HepG2 (cell line): Measurements from ENCODE around the gene CLCN2. TPM values are rescaled to one million over a fixed set of nuclear protein-coding genes. Genes with fewer than 3 reads are reported as not detected.

Experiments
- AGO1 ChIP-seq: fragments of 200-400 bp; formaldehyde crosslinking; IDR thresholded peaks from 2 replicates; pipeline ENCODE4 v1.6.1; 2017; ENCODE audit warnings: mild to moderate bottlenecking, low read depth, low read length, moderate library complexity; ENCODE audit not compliant: poor library complexity, severe bottlenecking
- ETV5 ChIP-seq: IDR thresholded peaks from 2 replicates; pipeline ENCODE4 v1.6.1; 2018; ENCODE audit warnings: missing biosample characterization, missing genetic modification reagents, inconsistent platforms, borderline replicate concordance
- HOXA5 ChIP-seq: sonication (generic); formaldehyde crosslinking; IDR thresholded peaks from 2 replicates; pipeline ENCODE4 v1.4.0; 2020; ENCODE audit warnings: missing genetic modification reagents
- JUN ChIP-seq: sonication (generic); formaldehyde crosslinking; IDR thresholded peaks from 2 replicates; pipeline ENCODE4 v1.4.0; 2020; ENCODE audit warnings: mild to moderate bottlenecking, missing genetic modification reagents
- KLF16 ChIP-seq, 2 experiments: sonication (generic) in 1 of 2; formaldehyde crosslinking in 1 of 2; IDR thresholded peaks; 2 replicates each; pipeline versions ENCODE4 v1.6.1 to v1.8.0; 2016 to 2023; ENCODE audit warnings: missing genetic modification reagents in 2 of 2, missing compliant biosample characterization in 1 of 2
- PTBP1 ChIP-seq: fragments of 200-400 bp; formaldehyde crosslinking; IDR thresholded peaks from 2 replicates; pipeline ENCODE4 v1.6.1; 2018; ENCODE audit warnings: low read length, low read depth; ENCODE audit not compliant: poor library complexity, severe bottlenecking
- SMAD1 ChIP-seq: sonication (generic); formaldehyde crosslinking; IDR thresholded peaks from 2 replicates; pipeline ENCODE4 v1.4.0; 2020; ENCODE audit warnings: missing genetic modification reagents, low read depth, mild to moderate bottlenecking, borderline replicate concordance
- SMAD3 ChIP-seq: sonication (generic); formaldehyde crosslinking; IDR thresholded peaks from 2 replicates; pipeline ENCODE4 v1.4.0; 2020; ENCODE audit warnings: missing genetic modification reagents
- STAT5B ChIP-seq: sonication (generic); formaldehyde crosslinking; IDR thresholded peaks from 2 replicates; pipeline ENCODE4 v1.4.0; 2020; ENCODE audit warnings: missing genetic modification reagents
- SYNCRIP ChIP-seq: fragments of 200-400 bp; formaldehyde crosslinking; IDR thresholded peaks from 2 replicates; pipeline ENCODE4 v1.6.1; 2018; ENCODE audit warnings: mild to moderate bottlenecking, low read depth, low read length; ENCODE audit not compliant: insufficient read depth
- TAF1 ChIP-seq: sonication (generic); formaldehyde crosslinking; IDR thresholded peaks from 2 replicates; pipeline ENCODE4 v1.4.0; 2020; ENCODE audit warnings: missing genetic modification reagents
- ZBTB42 ChIP-seq: sonication (generic); formaldehyde crosslinking; IDR thresholded peaks from 2 replicates; pipeline ENCODE4 v1.5.0; 2020; ENCODE audit warnings: mild to moderate bottlenecking, missing genetic modification reagents
- ZFP36L2 ChIP-seq: sonication (generic); formaldehyde crosslinking; IDR thresholded peaks from 2 replicates; pipeline ENCODE4 v1.4.0; 2020; ENCODE audit warnings: missing genetic modification reagents
- ZNF432 ChIP-seq: sonication (generic); formaldehyde crosslinking; IDR thresholded peaks from 2 replicates; pipeline ENCODE4 v1.5.0; 2020; ENCODE audit warnings: missing genetic modification reagents, mild to moderate bottlenecking, borderline replicate concordance
- ZNF441 ChIP-seq: sonication (generic); formaldehyde crosslinking; IDR thresholded peaks from 2 replicates; pipeline ENCODE4 v1.7.0; 2021; ENCODE audit warnings: missing genetic modification reagents, borderline replicate concordance
- ZNF468 ChIP-seq: sonication (generic); formaldehyde crosslinking; IDR thresholded peaks from 2 replicates; pipeline ENCODE4 v1.8.0; 2022; ENCODE audit warnings: mild to moderate bottlenecking, moderate library complexity, missing genetic modification reagents
- ZNF652 ChIP-seq: IDR thresholded peaks from 2 replicates; pipeline ENCODE4 v1.6.1; 2016; ENCODE audit warnings: low read depth, borderline replicate concordance
- ZNF674 ChIP-seq: sonication (generic); formaldehyde crosslinking; IDR thresholded peaks from 2 replicates; pipeline ENCODE4 v1.5.0; 2020; ENCODE audit warnings: low read depth, mild to moderate bottlenecking, missing genetic modification reagents
- ZNF737 ChIP-seq: sonication (generic); formaldehyde crosslinking; IDR thresholded peaks from 2 replicates; pipeline ENCODE4 v1.5.0; 2020; ENCODE audit warnings: missing genetic modification reagents, mild to moderate bottlenecking, borderline replicate concordance
- ZNF773 ChIP-seq: sonication (generic); formaldehyde crosslinking; IDR thresholded peaks from 2 replicates; pipeline ENCODE4 v1.4.0; 2020; ENCODE audit warnings: missing genetic modification reagents, borderline replicate concordance
- ZNF83 ChIP-seq: sonication (generic); formaldehyde crosslinking; IDR thresholded peaks from 2 replicates; pipeline ENCODE4 v1.4.0; 2020; ENCODE audit warnings: missing genetic modification reagents, mild to moderate bottlenecking, borderline replicate concordance
- ZSCAN29 ChIP-seq: sonication (generic); formaldehyde crosslinking; conservative IDR thresholded peaks from 2 replicates; pipeline ENCODE4 v1.4.0; 2020; ENCODE audit warnings: mild to moderate bottlenecking, missing genetic modification reagents
- polyA plus RNA-seq, 8 experiments: library from polyadenylated mRNA; depleted of rRNA in 3 of 8; stranded (reverse) in 7 of 8; unstranded in 1 of 8; fragments of >200 nt; fragmentation: Illumina TruSeq in 4 of 8; extraction: Trizol in 4 of 8; gene quantifications; 2 replicates each; pipeline versions ENCODE4 v1.2.1 to v1.2.3, GENCODE V29; 2011 to 2016; ENCODE audit warnings: low read depth in 4 of 8, missing spikeins in 1 of 8, mixed read lengths in 1 of 8; ENCODE audit not compliant: insufficient read depth in 1 of 8
- total RNA-seq, 5 experiments: library from RNA; depleted of rRNA; stranded (reverse); fragments of >200 nt; fragmentation: Illumina TruSeq; extraction: Trizol; gene quantifications; 2 replicates each; pipeline ENCODE4 v1.2.3, GENCODE V29; 2016; ENCODE audit warnings: low read depth in 1 of 5
- TF ChIP-seq, protein P1 (sequence below): IDR thresholded peaks from 2 replicates; pipeline ENCODE4 v1.6.1; 2016; ENCODE audit warnings: missing genetic modification reagents, missing compliant biosample characterization
- TF ChIP-seq, protein P2 (sequence below): sonication (generic); formaldehyde crosslinking; IDR thresholded peaks from 2 replicates; pipeline ENCODE4 v1.8.0; 2022; ENCODE audit warnings: missing genetic modification reagents, mild to moderate bottlenecking, borderline replicate concordance
- TF ChIP-seq, protein P3 (sequence below): sonication (generic); formaldehyde crosslinking; IDR thresholded peaks from 2 replicates; pipeline ENCODE4 v1.5.1; 2020; ENCODE audit warnings: missing genetic modification reagents, mild to moderate bottlenecking, borderline replicate concordance
- TF ChIP-seq, protein P4 (sequence below): sonication (generic); formaldehyde crosslinking; conservative IDR thresholded peaks from 2 replicates; pipeline ENCODE4 v1.8.0; 2022; ENCODE audit warnings: missing genetic modification reagents

CLCN2 gene
- total and polyA plus RNA-seq, 2 of the 13 experiments (the other 11 are each of a cell fraction or from before 2014, with no cell fraction given), result 11.4 to 13.5 TPM

DNA sequence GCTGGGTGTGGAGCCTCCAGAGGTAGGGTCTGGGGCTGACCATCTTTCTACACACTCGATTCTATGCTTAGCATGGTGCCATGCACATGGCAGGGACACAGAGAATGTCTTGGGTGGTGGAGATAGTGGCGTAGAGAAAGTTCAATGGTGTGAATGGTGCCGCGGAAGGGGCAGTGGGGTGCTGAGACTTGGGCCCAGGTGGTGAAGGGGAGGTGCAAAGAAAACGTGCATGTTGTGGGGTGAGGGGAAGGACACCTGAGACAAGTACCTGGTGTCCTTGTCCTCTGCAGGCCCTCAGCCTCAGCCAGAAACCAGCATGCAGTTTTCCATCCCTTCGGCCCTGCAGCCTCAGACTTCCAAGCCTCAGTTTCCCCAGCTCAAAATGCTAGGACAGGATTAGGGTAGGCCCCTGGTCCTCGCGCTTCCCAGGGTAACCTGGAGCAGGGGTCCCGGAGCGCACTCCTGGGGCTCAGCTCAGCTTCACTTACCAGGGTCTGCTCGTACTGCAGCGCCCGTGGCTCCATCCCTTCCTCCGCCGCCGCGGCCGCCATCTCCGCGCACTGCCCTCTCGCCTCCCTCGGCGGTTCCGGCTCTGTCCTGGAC lies 375 bp downstream of the CLCN2 start (continued):
- TF ChIP-seq TAF1 (CRISPR knock-in tag) (peak; percentile 85; the same call in 1 of the 2 replicates), ZNF773 (CRISPR knock-in tag) (no peak), ZNF652 (CRISPR knock-in tag) (no peak), KLF16 (CRISPR knock-in tag; IDR thresholded peaks at IDR 0.05) (no peak), HOXA5 (CRISPR knock-in tag) (no peak), ZNF674 (CRISPR knock-in tag) (no peak), ZNF441 (CRISPR knock-in tag) (no peak), ETV5 (CRISPR knock-in tag) (no peak), AGO1 (no peak), PTBP1 (no peak), JUN (CRISPR knock-in tag) (no peak), ZNF468 (CRISPR knock-in tag) (no peak), SYNCRIP (no peak), ZNF83 (CRISPR knock-in tag) (no peak), SMAD1 (no peak), ZNF737 (no peak), STAT5B (no peak), ZSCAN29 (CRISPR knock-in tag) (no peak), SMAD3 (CRISPR knock-in tag) (no peak), ZBTB42 (no peak), ZFP36L2 (CRISPR knock-in tag) (no peak), ZNF432 (CRISPR knock-in tag) (no peak)
- TF ChIP-seq, protein P1, sequence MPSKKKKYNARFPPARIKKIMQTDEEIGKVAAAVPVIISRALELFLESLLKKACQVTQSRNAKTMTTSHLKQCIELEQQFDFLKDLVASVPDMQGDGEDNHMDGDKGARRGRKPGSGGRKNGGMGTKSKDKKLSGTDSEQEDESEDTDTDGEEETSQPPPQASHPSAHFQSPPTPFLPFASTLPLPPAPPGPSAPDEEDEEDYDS (CRISPR knock-in tag), result no peak
- TF ChIP-seq, protein P2, sequence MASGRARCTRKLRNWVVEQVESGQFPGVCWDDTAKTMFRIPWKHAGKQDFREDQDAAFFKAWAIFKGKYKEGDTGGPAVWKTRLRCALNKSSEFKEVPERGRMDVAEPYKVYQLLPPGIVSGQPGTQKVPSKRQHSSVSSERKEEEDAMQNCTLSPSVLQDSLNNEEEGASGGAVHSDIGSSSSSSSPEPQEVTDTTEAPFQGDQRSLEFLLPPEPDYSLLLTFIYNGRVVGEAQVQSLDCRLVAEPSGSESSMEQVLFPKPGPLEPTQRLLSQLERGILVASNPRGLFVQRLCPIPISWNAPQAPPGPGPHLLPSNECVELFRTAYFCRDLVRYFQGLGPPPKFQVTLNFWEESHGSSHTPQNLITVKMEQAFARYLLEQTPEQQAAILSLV (CRISPR knock-in tag), result no peak
- TF ChIP-seq, protein P3, sequence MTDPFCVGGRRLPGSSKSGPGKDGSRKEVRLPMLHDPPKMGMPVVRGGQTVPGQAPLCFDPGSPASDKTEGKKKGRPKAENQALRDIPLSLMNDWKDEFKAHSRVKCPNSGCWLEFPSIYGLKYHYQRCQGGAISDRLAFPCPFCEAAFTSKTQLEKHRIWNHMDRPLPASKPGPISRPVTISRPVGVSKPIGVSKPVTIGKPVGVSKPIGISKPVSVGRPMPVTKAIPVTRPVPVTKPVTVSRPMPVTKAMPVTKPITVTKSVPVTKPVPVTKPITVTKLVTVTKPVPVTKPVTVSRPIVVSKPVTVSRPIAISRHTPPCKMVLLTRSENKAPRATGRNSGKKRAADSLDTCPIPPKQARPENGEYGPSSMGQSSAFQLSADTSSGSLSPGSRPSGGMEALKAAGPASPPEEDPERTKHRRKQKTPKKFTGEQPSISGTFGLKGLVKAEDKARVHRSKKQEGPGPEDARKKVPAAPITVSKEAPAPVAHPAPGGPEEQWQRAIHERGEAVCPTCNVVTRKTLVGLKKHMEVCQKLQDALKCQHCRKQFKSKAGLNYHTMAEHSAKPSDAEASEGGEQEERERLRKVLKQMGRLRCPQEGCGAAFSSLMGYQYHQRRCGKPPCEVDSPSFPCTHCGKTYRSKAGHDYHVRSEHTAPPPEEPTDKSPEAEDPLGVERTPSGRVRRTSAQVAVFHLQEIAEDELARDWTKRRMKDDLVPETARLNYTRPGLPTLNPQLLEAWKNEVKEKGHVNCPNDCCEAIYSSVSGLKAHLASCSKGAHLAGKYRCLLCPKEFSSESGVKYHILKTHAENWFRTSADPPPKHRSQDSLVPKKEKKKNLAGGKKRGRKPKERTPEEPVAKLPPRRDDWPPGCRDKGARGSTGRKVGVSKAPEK (CRISPR knock-in tag), result no peak
- TF ChIP-seq, protein P4, sequence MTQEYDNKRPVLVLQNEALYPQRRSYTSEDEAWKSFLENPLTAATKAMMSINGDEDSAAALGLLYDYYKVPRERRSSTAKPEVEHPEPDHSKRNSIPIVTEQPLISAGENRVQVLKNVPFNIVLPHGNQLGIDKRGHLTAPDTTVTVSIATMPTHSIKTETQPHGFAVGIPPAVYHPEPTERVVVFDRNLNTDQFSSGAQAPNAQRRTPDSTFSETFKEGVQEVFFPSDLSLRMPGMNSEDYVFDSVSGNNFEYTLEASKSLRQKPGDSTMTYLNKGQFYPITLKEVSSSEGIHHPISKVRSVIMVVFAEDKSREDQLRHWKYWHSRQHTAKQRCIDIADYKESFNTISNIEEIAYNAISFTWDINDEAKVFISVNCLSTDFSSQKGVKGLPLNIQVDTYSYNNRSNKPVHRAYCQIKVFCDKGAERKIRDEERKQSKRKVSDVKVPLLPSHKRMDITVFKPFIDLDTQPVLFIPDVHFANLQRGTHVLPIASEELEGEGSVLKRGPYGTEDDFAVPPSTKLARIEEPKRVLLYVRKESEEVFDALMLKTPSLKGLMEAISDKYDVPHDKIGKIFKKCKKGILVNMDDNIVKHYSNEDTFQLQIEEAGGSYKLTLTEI (CRISPR knock-in tag), result no peak
